GM18519 (cell line): ENCODE data around the gene PRKCE.

ENCODE experiments used
- ATAC-seq: cut with Tn5 transposase; IDR thresholded peaks from one replicate; pipeline ENCODE4 v1.9.1; 2021; ENCODE audit warnings: mild to moderate bottlenecking, moderate library complexity; ENCODE audit not compliant: unreplicated experiment, low FRiP score

Gene PRKCE

DNA sequence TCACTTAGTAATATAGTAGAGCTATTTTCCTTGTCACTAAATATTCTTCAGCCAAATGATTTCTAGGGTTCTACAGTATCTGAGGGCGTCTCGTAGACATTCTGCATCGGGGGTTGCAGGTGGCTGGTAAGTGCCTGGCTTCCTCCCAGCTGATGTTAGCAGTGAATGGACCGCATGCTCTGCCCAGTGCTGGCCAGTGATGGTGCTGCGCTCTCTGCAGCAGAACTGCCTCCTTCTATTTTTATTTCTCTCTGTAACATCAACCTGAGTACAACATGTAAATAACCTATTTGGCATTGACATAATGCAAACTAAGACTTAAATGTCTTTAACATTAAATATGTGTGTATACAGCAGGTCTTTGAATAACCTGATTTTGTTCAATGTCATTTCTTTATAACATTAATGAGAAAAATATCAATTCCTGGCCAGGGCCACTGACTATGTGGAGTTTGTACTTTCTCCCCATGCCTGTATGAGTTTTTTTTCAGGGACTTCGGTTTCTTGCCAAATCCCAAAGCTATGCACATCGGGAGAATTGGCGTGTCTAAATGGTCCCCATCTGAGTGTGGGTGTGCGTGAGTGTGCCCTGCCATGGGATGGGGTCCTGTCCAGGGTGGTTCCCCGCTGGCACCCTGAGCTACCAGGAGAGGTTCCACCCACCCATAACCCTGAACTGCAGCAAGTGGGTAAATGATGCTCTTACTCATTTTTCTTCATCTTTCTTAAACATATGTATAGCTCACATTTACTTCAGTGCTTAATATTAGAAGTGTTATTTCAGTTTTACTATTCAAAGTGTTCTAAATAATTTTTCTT lies 367.5 kb downstream of the PRKCE start:
- no peak for ATAC-seq

DNA sequence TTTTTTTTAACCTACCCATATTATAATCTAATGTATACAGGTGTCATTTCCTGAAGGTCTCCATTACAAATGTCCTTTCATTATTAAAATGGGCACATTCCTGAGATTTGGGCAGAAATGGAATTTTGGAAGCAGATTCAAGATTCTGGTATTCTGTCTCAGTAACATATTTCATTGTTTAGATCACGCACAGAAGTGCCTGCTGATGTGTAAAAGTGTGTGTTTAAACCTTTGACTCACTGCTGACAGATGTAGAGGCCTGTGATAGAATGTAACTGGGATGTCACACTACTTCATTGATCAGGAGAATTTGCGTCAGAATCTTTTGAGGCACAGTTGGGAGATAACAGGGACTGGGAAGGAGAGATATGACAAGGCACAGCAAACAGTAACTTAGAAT lies 368.9 kb downstream of the PRKCE start:
- no peak for ATAC-seq

GRCh38 chr2:46023165-46023854 lies 371.8 kb downstream of the PRKCE start:
- no peak for ATAC-seq

DNA sequence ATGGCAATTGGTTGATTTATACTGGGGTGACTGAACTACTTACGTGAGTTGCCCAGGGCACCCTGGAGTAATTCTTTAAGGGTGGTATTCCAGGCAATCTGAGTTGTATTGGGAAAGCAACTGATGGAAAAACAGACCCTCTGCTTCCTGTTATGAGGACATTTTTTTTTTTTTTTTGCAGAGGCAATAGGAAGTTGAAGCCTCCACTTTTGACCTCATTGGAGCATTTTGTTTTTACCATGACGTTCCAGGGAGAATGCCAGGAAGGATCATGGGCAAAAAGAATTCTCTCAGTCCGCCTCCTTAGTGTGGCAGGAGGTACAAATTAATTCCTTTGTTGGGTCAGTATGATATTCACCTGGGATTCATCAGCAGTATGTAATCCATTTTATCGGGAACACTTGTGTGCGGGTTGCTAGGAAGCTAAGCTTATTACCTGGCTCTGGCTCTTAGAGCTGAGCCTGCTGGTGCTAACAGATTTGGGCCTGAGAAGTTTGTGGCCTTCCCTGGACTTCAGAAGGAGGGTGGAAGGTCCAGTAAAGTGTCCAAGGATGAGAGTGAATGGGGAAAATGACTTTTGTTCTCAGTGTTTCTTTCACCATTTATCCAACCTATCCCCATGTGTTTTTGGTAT lies 372.8 kb downstream of the PRKCE start:
- ATAC-seq, result no peak

- no peak for ATAC-seq
Observed at GRCh38 chr2:46025081-46025480, 373.6 kb downstream of the PRKCE start.

DNA sequence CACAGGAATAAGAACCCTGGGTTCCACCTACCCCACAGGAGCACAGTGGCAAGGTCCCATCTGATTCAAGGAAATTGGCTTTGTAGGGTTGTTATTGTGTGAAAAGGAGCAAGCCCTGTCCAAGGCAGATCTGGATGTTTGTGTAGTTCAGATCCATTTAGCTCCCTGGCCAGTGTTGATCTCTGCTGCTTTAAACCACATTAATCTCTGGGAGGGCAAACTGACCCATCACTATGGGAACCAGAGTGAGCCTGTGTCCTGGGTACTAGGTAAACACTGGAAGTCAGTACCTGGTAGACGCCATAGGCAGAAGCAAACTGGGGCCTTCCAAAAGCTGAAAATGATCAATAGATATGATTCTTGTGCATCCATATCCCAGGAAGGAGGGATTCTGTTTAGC lies 374.2 kb downstream of the PRKCE start:
- no peak for ATAC-seq

GRCh38 chr2:46026431-46026830 lies 375.0 kb downstream of the PRKCE start:
- ATAC-seq, result no peak

DNA sequence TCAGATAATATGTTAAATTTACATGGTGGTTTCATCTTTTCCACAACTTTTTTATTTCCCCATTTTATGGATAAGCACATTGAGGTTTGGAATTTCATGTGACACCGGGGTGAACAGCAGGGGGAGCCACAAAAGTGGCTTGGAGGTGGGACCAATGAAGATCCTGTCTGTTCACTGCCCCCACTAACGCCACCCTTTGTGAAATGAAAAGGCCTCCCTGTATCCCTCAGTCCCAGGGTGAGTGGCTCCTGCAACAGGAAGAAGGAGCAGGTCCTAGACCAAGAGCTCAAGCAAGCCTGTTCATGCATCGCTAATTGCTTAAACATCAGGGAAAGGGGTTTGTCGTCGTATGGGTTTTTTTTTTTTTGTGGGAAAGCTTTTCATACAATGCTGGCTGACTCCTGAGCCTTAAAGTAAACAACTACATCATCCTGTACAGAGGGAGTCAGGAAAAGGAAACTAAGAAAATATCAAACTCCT lies 377.9 kb downstream of the PRKCE start:
- ATAC-seq, result no peak

DNA sequence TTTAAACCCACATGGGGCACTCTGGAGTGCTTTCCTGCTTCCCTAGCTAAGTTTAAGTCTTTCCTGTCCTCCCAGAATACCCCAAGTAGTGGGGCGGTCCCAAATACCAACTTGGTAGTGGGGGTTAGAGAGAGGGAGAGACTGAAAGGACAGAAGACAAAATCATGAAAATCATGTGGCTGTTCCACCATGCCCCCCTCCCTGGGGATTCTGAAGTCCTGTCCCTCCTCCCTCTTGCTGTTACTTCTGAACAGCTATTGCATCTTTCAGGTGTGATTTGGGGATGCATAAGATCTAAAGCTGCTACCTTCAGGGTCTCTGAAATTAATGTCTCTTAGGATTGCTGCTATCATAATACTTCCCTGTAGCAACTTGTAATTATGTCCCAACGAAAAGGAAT lies 378.9 kb downstream of the PRKCE start:
- no peak for ATAC-seq

DNA sequence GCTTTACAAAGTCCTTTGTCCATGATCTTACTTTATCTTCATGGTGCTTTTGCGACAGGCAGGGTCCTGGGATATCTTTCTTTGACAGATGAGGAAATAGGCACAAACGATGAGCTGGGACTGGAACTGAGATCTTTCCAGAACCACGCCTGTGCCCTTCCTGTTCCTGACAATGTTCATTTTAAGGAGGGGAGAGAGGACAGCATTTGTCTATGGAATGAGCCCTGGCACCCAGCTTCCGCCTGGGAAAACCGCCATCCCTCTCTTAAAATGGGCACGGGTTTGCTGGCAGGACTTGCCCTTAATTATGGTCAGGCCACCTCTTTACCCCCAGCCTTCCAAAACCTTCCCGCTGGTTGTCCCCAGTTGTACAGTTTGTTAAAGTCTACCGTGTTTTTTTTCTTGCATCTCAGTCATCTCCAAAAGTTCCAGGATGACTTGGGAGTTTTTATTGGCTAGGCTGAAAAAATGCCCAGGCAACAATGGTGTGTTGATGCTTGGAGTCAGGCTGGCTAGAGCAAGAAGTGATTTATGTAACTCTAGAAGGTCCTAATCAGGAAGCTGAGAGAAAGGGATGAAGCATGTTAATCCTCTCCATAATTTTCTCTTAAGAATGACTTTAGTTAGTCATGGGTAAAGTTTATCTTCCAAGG lies 380.8 kb downstream of the PRKCE start:
- no peak for ATAC-seq

DNA sequence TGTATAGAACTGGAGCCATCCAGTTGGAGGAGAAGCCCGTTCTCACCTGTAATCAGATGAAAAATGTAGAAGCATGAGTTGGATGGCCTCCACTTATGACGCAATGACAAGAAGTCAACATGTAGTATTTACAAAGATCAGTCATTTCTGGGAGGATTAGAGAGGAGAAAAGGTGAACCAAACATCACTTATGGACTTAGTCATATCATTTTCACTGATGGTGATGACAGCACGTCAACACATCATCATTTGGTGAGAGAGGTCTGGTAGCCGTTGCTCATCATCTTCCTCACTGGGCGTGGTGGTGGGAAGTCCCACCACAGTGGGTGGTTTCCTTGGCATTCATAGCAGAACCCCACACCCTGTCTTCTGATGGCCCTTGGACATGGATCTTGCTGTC lies 381.5 kb downstream of the PRKCE start:
- no peak for ATAC-seq

- ATAC-seq, result no peak
Observed at GRCh38 chr2:46034535-46034934, 383.1 kb downstream of the PRKCE start.

DNA sequence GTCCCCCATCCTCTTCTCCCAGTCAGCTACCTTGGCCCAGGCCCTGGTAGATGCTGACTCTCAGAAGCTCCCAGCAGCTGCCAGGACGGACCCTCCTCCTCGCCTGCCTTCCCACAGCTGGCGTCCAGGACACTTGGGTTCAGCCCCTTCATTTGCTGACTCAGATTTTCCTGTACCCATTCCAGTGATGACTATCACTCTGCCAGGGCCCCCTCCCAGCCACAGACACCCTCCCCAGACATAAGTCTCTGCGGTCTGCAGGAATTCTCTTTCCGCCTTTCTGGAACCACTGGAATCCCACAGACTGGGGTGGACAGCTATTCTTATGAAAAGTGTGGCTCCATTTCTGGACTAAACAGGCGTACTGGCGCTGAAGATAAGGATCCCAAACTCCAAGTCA lies 385.5 kb downstream of the PRKCE start:
- no peak for ATAC-seq

GRCh38 chr2:46039543-46040303 lies 388.2 kb downstream of the PRKCE start:
- no peak for ATAC-seq

- no peak for ATAC-seq
Observed at GRCh38 chr2:46040563-46041155, 389.2 kb downstream of the PRKCE start.

- ATAC-seq, result no peak
Observed at GRCh38 chr2:46041434-46041833, 390.0 kb downstream of the PRKCE start.

DNA sequence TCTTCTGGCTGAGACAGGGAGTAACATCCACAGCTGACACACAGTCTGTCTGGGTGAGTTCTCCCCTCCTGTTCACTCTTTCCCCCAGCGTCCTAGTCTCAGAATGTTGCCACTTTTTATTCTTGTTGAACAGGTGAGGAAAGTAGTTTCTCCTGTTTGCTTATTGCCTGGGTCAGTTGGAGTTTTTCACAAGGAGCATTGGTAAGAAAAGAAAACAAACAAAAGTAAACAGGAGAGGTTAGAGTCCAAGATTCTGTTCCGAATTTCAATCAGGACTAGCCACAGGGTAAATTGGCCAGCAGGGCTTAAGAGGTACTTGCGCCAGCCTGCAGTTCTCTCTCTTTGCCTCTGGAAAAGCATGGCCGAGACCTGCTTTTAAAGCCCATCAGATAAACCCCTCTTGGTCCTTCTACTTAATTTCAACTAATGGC lies 390.7 kb downstream of the PRKCE start:
- ATAC-seq, result no peak

GRCh38 chr2:46042711-46043110 lies 391.2 kb downstream of the PRKCE start:
- no peak for ATAC-seq

DNA sequence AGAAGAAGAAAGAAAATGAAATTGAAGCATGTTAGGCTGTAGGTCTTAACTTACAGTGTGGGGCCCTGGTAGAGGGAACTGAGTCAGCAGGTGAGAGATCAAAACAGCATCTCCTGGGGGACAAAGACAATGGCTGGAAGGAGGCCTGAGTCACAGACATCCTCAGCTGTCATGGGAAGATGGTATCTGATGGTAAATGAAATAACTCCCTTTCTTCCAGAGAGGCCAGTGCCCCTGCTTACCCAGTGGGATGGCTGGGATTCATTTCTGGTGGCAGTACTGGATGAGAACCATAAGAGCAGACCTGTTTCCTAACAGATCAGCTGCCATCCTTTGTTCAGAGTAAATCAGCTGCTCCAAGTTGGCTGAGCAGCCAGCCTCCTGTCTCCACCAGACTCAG lies 394.4 kb downstream of the PRKCE start:
- no peak for ATAC-seq

DNA sequence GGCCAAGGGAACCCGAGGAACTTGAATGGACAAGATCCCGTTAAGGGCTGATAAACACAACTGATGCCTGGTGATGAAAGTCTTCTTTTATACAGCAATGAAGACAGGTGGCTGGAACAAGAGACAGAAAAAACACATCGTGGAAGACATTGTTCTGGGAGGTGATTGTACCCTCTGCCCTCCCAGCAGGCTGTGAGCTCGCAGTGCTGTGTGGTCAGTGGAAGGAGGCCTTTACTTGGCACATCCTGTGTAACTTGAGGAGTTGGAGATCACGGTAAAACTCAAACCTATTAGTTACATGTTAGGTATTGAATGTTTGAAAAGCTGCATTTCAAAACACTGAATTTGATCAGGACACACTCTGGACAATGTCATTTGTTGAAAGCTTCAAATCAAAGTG lies 395.8 kb downstream of the PRKCE start:
- ATAC-seq, result no peak
